HL-60 (cell line): ENCODE data around the gene SNURF.

Experiments
- DNase-seq, 2 experiments: peaks; one replicate each; pipeline ENCODE4 v3.0.0-alpha.2; 2010 to 2020; ENCODE audit warnings: low read depth in 1 of 2, low spot score in 1 of 2
- H3K27ac ChIP-seq: fragments of 250-450 bp; sonication (Bioruptor Pico); replicated peaks from 2 replicates; pipeline ENCODE4 v1.5.1; 2020; ENCODE audit warnings: mild to moderate bottlenecking, moderate library complexity
- H3K27me3 ChIP-seq: fragments of 250-450 bp; sonication (Bioruptor Pico); 2 replicates; pipeline ENCODE4 v1.5.1; 2021; ENCODE audit warnings: mild to moderate bottlenecking, moderate library complexity; ENCODE audit not compliant: insufficient read depth, poor library complexity, severe bottlenecking
- H3K4me3 ChIP-seq: replicated peaks from 2 replicates; pipeline ENCODE4 v1.5.1; 2011; ENCODE audit warnings: mild to moderate bottlenecking, control low read depth, low read length; ENCODE audit not compliant: insufficient read depth
- CTCF ChIP-seq: IDR thresholded peaks from one replicate; pipeline ENCODE4 v1.5.1; 2011; ENCODE audit warnings: low read length, control low read depth, inconsistent platforms; ENCODE audit not compliant: insufficient read depth
- GABPA ChIP-seq: IDR thresholded peaks from 2 replicates; pipeline ENCODE4 v1.6.1; 2012; ENCODE audit warnings: low read depth
- POLR2AphosphoS5 ChIP-seq: IDR thresholded peaks from 2 replicates; pipeline ENCODE4 v1.6.1; 2012; ENCODE audit warnings: low read depth
- REST ChIP-seq: IDR thresholded peaks from 2 replicates; pipeline ENCODE4 v1.6.1; 2012; ENCODE audit warnings: low read depth; ENCODE audit not compliant: insufficient replicate concordance
- SPI1 ChIP-seq: IDR thresholded peaks from 2 replicates; pipeline ENCODE4 v1.6.1; 2012; ENCODE audit warnings: low read depth, mild to moderate bottlenecking, borderline replicate concordance

The SNURF gene

GRCh38 chr15:24956111-24956838 is 1.5 kb downstream of the SNURF start:
- peak overlapping the region; percentile 78 for H3K4me3 ChIP-seq
- peak overlapping the region; percentile 79 for H3K27ac ChIP-seq
- DNase-seq = peak; percentile 44 to 61
- TF ChIP-seq POLR2AphosphoS5 = no peak; the same call in 1 of the 2 replicates
- no peaks in the 10 kb centered on the region for H3K27me3 ChIP-seq

GRCh38 chr15:24957691-24958090 is 2.9 kb downstream of the SNURF start:
- TF ChIP-seq POLR2AphosphoS5 = no peak
- TF ChIP-seq SPI1 = no peak
- TF ChIP-seq CTCF = no peak
- no peak for TF ChIP-seq GABPA
- TF ChIP-seq REST = no peak
- H3K27me3 ChIP-seq = no peaks in the 10 kb centered on the region
- no peak overlapping the region for H3K4me3 ChIP-seq
- no peak overlapping the region for H3K27ac ChIP-seq
- no peak for DNase-seq

DNA sequence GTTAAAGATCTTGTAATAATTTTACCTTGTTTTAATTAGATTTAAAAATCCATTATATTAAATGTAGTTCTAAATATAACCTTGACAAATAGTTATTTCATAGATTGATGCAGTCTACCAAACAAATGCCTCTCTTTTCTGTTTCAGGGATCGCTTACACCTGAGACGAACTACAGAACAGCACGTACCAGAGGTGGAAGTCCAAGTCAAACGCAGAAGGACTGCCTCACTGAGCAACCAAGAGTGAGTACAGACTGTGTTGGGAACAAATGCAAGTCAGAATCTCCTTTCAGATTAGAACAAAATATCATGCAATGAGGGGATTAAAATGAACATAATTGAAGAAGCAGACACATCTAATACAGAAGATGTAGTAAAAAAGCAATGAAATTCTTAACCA is 7.2 kb downstream of the SNURF start:
- Histone ChIP-seq H3K4me3 (no peak overlapping the region), H3K27me3 (no peaks in the 10 kb centered on the region), H3K27ac (no peak overlapping the region)
- no peak for TF ChIP-seq GABPA
- no peak for TF ChIP-seq REST
- TF ChIP-seq POLR2AphosphoS5 = no peak
- no peak for TF ChIP-seq SPI1
- TF ChIP-seq CTCF = no peak
- DNase-seq = no peak

DNA sequence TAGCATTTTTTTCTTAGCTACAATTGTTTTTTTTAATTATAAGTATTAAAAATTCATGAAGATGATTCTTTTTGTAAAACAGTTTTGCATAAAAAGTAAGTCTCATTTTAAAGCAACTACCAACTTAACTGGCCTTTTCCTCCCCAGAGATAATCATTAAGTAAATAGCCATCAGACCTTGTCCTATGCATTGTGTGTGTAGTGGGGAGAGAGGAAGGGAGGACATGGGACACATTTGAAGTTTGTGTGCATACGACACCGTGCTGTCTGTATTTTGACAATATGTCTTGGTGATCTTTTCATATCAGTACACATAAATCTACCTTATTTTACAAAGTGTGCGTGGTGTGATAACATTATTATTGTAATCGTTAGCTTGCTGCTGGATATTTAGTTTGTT is 8.1 kb downstream of the SNURF start:
- H3K27me3 ChIP-seq = no peaks in the 10 kb centered on the region
- H3K4me3 ChIP-seq = no peak overlapping the region
- TF ChIP-seq SPI1 = no peak
- TF ChIP-seq POLR2AphosphoS5 = no peak
- TF ChIP-seq REST = no peak
- TF ChIP-seq CTCF = no peak
- no peak for TF ChIP-seq GABPA
- H3K27ac ChIP-seq = no peak overlapping the region
- DNase-seq = no peak
